Body of pancreas (tissue), 4 donors: ENCODE results near the gene VCP.

Experiments
- POLR2A ChIP-seq, 3 donors: fragments of 450-650 bp; IDR thresholded peaks; one replicate each; pipeline ENCODE4 v1.6.1; 2016; ENCODE audit warnings: antibody characterized with exemption in 3 of 3, mild to moderate bottlenecking in 2 of 3
- TF ChIP-seq, protein P1 (sequence below), 7 experiments: fragments of 450-650 bp in 4 of 7; fragments of 200-600 bp in 3 of 7; sonication (generic) in 3 of 7; IDR thresholded peaks; one replicate each; pipeline ENCODE4 v1.5.1; 2016 to 2019; ENCODE audit warnings: antibody characterized with exemption in 7 of 7

DNA sequence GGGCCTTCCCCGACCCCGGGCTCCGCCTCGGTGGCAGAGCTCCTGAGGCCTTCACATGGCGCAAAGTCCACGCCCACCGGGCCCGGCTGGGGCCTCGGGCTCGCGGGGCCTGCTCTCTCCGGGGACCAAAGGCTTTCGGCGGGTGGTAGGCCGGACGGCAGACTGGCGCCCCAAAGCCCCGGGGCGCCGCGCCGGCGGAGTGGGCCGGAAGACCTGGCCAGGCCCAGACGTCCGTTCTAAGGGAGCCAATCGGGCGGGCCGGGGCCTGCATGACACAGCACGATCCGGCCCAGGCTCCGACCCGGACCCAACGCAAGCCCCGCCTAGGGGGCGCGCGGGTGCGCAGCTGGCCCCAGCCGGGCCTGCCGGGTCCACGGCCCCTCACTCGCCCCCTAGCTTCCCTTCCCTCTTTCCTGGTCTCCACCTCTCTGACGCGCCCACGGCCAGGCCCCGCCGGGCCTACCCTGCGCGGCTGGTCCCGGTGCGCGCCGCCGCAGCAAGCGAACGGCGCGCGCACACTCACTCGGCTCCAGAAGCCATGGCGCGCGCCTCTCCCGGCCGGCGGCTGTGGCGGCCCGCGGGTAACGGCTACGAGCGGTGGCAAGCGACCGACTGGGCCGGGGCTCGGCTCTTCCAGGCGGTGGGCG, 488 bp downstream of the VCP start:
- TF ChIP-seq, protein P1, sequence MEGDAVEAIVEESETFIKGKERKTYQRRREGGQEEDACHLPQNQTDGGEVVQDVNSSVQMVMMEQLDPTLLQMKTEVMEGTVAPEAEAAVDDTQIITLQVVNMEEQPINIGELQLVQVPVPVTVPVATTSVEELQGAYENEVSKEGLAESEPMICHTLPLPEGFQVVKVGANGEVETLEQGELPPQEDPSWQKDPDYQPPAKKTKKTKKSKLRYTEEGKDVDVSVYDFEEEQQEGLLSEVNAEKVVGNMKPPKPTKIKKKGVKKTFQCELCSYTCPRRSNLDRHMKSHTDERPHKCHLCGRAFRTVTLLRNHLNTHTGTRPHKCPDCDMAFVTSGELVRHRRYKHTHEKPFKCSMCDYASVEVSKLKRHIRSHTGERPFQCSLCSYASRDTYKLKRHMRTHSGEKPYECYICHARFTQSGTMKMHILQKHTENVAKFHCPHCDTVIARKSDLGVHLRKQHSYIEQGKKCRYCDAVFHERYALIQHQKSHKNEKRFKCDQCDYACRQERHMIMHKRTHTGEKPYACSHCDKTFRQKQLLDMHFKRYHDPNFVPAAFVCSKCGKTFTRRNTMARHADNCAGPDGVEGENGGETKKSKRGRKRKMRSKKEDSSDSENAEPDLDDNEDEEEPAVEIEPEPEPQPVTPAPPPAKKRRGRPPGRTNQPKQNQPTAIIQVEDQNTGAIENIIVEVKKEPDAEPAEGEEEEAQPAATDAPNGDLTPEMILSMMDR (IDR thresholded peaks at IDR 0.05), result peak in 5 of 7 experiments; percentile 8 to 44 (median 30)
- no peak for TF ChIP-seq POLR2A (IDR thresholded peaks at IDR 0.05)
